ENCODE measurements around the gene PIK3CB.

The PIK3CB gene

GRCh38 chr3:138834596-138835396, at the start of gene PIK3CB:
Gene PIK3CB, minus strand, starts transcription at chr3:138834928. Its CDS starts 75,585 bp downstream, at chr3:138759343.
- no peak for DNase-seq (ENCODE audit: low read depth, low spot score)
- no CpG with 5 or more reads among the region's 88 CpGs for WGBS (ENCODE audit: insufficient coverage, insufficient read length)

GRCh38 chr3:138881233-138881632, 46.5 kb upstream of the PIK3CB start:
- H3K9me3 ChIP-seq (ENCODE audit: control insufficient read depth, insufficient read depth, low read length), result no peaks in the 10 kb centered on the region
- H3K4me3 ChIP-seq (ENCODE audit: low read length), result no peak overlapping the region
- WGBS (ENCODE audit: insufficient coverage, insufficient read length), result no CpG with 5 or more reads among the region's 2 CpGs
- H3K4me1 ChIP-seq (ENCODE audit: control insufficient read depth, insufficient read depth, low read length), result no peaks in the 10 kb centered on the region
- H3K27ac ChIP-seq (ENCODE audit: low read length), result no peak overlapping the region
- H3K36me3 ChIP-seq (ENCODE audit: control insufficient read depth, insufficient read depth, low read length), result no peaks in the 10 kb centered on the region
- H3K27me3 ChIP-seq (ENCODE audit: control insufficient read depth, insufficient read depth, low read length), result no peaks in the 10 kb centered on the region
- no peak for DNase-seq (ENCODE audit: low read depth, low spot score)

More at GRCh38 chr3:138834596-138835396, at the start of gene PIK3CB:
- Histone ChIP-seq H3K4me3 (ENCODE audit: low read length) (peak within 1 kb of the TSS; percentile 86), H3K9me3 (ENCODE audit: control insufficient read depth, insufficient read depth, low read length) (no peaks in the 10 kb centered on the region), H3K4me1 (ENCODE audit: control insufficient read depth, insufficient read depth, low read length) (no peaks in the 10 kb centered on the region; the same call in 1 of the 2 replicates), H3K27me3 (ENCODE audit: control insufficient read depth, insufficient read depth, low read length) (no peaks in the 10 kb centered on the region), H3K36me3 (ENCODE audit: control insufficient read depth, insufficient read depth, low read length) (no peaks in the 10 kb centered on the region), H3K27ac (ENCODE audit: low read length) (peak within 1 kb of the TSS; percentile 29)

GRCh38 chr3:138879541-138880380, 45.0 kb upstream of the PIK3CB start:
- Histone ChIP-seq H3K27ac (ENCODE audit: low read length) (no peak overlapping the region), H3K4me1 (ENCODE audit: control insufficient read depth, insufficient read depth, low read length) (no peaks in the 10 kb centered on the region), H3K36me3 (ENCODE audit: control insufficient read depth, insufficient read depth, low read length) (no peaks in the 10 kb centered on the region), H3K9me3 (ENCODE audit: control insufficient read depth, insufficient read depth, low read length) (peaks cover 2% of the 10 kb centered on the region; the same call in 1 of the 2 replicates), H3K4me3 (ENCODE audit: low read length) (no peak overlapping the region), H3K27me3 (ENCODE audit: control insufficient read depth, insufficient read depth, low read length) (no peaks in the 10 kb centered on the region)
- no CpG with 5 or more reads among the region's 14 CpGs for WGBS (ENCODE audit: insufficient coverage, insufficient read length)
- DNase-seq (ENCODE audit: low read depth, low spot score), result no peak

GRCh38 chr3:138877226-138877625, 42.5 kb upstream of the PIK3CB start:
- no peaks in the 10 kb centered on the region for H3K4me1 ChIP-seq (ENCODE audit: control insufficient read depth, insufficient read depth, low read length)
- DNase-seq (ENCODE audit: low read depth, low spot score), result no peak
- WGBS (ENCODE audit: insufficient coverage, insufficient read length), result no CpG with 5 or more reads among the region's 2 CpGs
- H3K4me3 ChIP-seq (ENCODE audit: low read length), result no peak overlapping the region
- H3K36me3 ChIP-seq (ENCODE audit: control insufficient read depth, insufficient read depth, low read length), result no peaks in the 10 kb centered on the region
- H3K27me3 ChIP-seq (ENCODE audit: control insufficient read depth, insufficient read depth, low read length), result no peaks in the 10 kb centered on the region
- peaks cover 2% of the 10 kb centered on the region; the same call in 1 of the 2 replicates for H3K9me3 ChIP-seq (ENCODE audit: control insufficient read depth, insufficient read depth, low read length)
- H3K27ac ChIP-seq (ENCODE audit: low read length), result no peak overlapping the region

GRCh38 chr3:138875754-138876664, 41.3 kb upstream of the PIK3CB start:
- H3K27me3 ChIP-seq (ENCODE audit: control insufficient read depth, insufficient read depth, low read length), result no peaks in the 10 kb centered on the region
- H3K9me3 ChIP-seq (ENCODE audit: control insufficient read depth, insufficient read depth, low read length), result peaks cover 2% of the 10 kb centered on the region; the same call in 1 of the 2 replicates
- H3K4me1 ChIP-seq (ENCODE audit: control insufficient read depth, insufficient read depth, low read length), result no peaks in the 10 kb centered on the region
- no peaks in the 10 kb centered on the region for H3K36me3 ChIP-seq (ENCODE audit: control insufficient read depth, insufficient read depth, low read length)
- no peak overlapping the region for H3K27ac ChIP-seq (ENCODE audit: low read length)
- DNase-seq (ENCODE audit: low read depth, low spot score), result no peak
- no peak overlapping the region for H3K4me3 ChIP-seq (ENCODE audit: low read length)
- WGBS (ENCODE audit: insufficient coverage, insufficient read length), result no CpG with 5 or more reads among the region's 12 CpGs

GRCh38 chr3:138875096-138875753, 40.5 kb upstream of the PIK3CB start:
- no peak overlapping the region for H3K4me3 ChIP-seq (ENCODE audit: low read length)
- no peak for DNase-seq (ENCODE audit: low read depth, low spot score)
- WGBS (ENCODE audit: insufficient coverage, insufficient read length), result no CpG with 5 or more reads among the region's 6 CpGs
- H3K36me3 ChIP-seq (ENCODE audit: control insufficient read depth, insufficient read depth, low read length), result no peaks in the 10 kb centered on the region
- H3K27ac ChIP-seq (ENCODE audit: low read length), result no peak overlapping the region
- H3K9me3 ChIP-seq (ENCODE audit: control insufficient read depth, insufficient read depth, low read length), result peaks cover 2% of the 10 kb centered on the region; the same call in 1 of the 2 replicates
- no peaks in the 10 kb centered on the region for H3K27me3 ChIP-seq (ENCODE audit: control insufficient read depth, insufficient read depth, low read length)
- no peaks in the 10 kb centered on the region for H3K4me1 ChIP-seq (ENCODE audit: control insufficient read depth, insufficient read depth, low read length)

GRCh38 chr3:138873471-138874278, 38.9 kb upstream of the PIK3CB start:
- no peaks in the 10 kb centered on the region for H3K4me1 ChIP-seq (ENCODE audit: control insufficient read depth, insufficient read depth, low read length)
- no peak for DNase-seq (ENCODE audit: low read depth, low spot score)
- WGBS (ENCODE audit: insufficient coverage, insufficient read length), result no CpG with 5 or more reads among the region's 10 CpGs
- H3K27ac ChIP-seq (ENCODE audit: low read length), result no peak overlapping the region
- H3K9me3 ChIP-seq (ENCODE audit: control insufficient read depth, insufficient read depth, low read length), result peaks cover 2% of the 10 kb centered on the region; the same call in 1 of the 2 replicates
- no peaks in the 10 kb centered on the region for H3K36me3 ChIP-seq (ENCODE audit: control insufficient read depth, insufficient read depth, low read length)
- H3K27me3 ChIP-seq (ENCODE audit: control insufficient read depth, insufficient read depth, low read length), result no peaks in the 10 kb centered on the region
- H3K4me3 ChIP-seq (ENCODE audit: low read length), result no peak overlapping the region

DNA sequence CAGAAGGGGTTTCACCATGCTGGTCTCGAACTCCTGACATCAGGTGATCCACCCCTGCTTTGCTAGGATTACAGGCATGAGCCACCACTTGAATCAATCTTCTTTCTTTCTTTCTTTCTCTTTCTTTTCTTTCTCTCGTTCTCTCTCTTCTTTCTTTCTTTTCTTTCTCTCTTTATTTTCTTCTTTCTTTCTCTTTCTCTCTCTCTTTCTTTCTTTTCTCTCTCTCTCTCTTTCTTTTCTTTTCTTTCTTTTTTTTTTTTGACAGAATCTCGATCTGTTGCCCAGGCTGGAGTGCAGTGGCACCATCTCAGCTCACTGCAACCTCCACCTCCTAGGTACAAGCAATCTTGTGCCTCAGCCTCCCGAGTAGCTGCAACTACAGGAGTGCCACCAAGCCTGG, 37.9 kb upstream of the PIK3CB start:
- H3K27me3 ChIP-seq (ENCODE audit: control insufficient read depth, insufficient read depth, low read length), result no peaks in the 10 kb centered on the region
- H3K27ac ChIP-seq (ENCODE audit: low read length), result no peak overlapping the region
- H3K9me3 ChIP-seq (ENCODE audit: control insufficient read depth, insufficient read depth, low read length), result peaks cover 2% of the 10 kb centered on the region; the same call in 1 of the 2 replicates
- H3K4me3 ChIP-seq (ENCODE audit: low read length), result no peak overlapping the region
- no peaks in the 10 kb centered on the region for H3K36me3 ChIP-seq (ENCODE audit: control insufficient read depth, insufficient read depth, low read length)
- no peaks in the 10 kb centered on the region for H3K4me1 ChIP-seq (ENCODE audit: control insufficient read depth, insufficient read depth, low read length)
- no CpG with 5 or more reads among the region's 4 CpGs for WGBS (ENCODE audit: insufficient coverage, insufficient read length)
- no peak for DNase-seq (ENCODE audit: low read depth, low spot score)

DNA sequence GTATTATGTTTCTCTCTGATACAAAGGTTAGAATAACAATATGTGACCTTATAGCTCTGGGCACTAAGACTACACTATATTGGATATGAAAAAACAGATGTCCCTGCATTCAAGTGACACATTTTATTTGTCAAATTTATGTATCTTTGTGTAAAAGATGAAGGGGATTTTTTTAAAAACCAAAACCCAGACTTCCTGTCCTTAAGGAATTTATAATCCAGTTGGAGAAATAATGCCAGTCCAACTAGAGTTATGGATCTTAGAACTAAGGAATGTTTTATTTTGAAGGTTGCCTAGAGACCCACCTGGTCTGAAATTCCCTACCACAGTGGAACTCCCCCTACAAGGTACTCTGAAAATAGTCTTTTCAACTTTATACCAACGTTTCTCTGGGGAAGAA, 33.3 kb upstream of the PIK3CB start:
- no peaks in the 10 kb centered on the region for H3K9me3 ChIP-seq (ENCODE audit: control insufficient read depth, insufficient read depth, low read length)
- no peaks in the 10 kb centered on the region for H3K27me3 ChIP-seq (ENCODE audit: control insufficient read depth, insufficient read depth, low read length)
- no peak overlapping the region for H3K27ac ChIP-seq (ENCODE audit: low read length)
- H3K4me1 ChIP-seq (ENCODE audit: control insufficient read depth, insufficient read depth, low read length), result peaks cover 4% of the 10 kb centered on the region; the same call in 1 of the 2 replicates
- no peak overlapping the region for H3K4me3 ChIP-seq (ENCODE audit: low read length)
- WGBS (ENCODE audit: insufficient coverage, insufficient read length), result no CpG with 5 or more reads among the region's 1 CpG
- no peak for DNase-seq (ENCODE audit: low read depth, low spot score)
- H3K36me3 ChIP-seq (ENCODE audit: control insufficient read depth, insufficient read depth, low read length), result no peaks in the 10 kb centered on the region
